Adipocyte (in vitro differentiated cells): Measurements from ENCODE around the gene NOP53.
"Not testable (repeated sequence)": the region's sequence is repeated elsewhere in the genome, so short reads cannot be mapped to it uniquely, and the experiment has no call there.

ENCODE experiments used
- DNase-seq: peaks from one replicate; pipeline ENCODE4 v3.0.0-alpha.2; 2015; ENCODE audit warnings: low read depth
- H3K27me3 ChIP-seq: replicated peaks from 2 replicates; pipeline ENCODE4 v1.7.0; 2013; ENCODE audit warnings: mild to moderate bottlenecking, low read length, moderate library complexity; ENCODE audit not compliant: control insufficient read depth, insufficient read depth
- H3K36me3 ChIP-seq: 2 replicates; pipeline ENCODE4 v1.7.0; 2013; ENCODE audit warnings: low read length, mild to moderate bottlenecking, moderate library complexity; ENCODE audit not compliant: control insufficient read depth, insufficient read depth, severe bottlenecking
- H3K4me1 ChIP-seq: 2 replicates; pipeline ENCODE4 v1.7.0; 2013; ENCODE audit warnings: mild to moderate bottlenecking, low read length, moderate library complexity; ENCODE audit not compliant: control insufficient read depth, insufficient read depth
- H3K4me3 ChIP-seq: 2 replicates; pipeline ENCODE4 v1.7.0; 2013; ENCODE audit warnings: mild to moderate bottlenecking, low read length, moderate library complexity
- H3K9ac ChIP-seq: 2 replicates; pipeline ENCODE4 v1.7.0; 2013; ENCODE audit warnings: mild to moderate bottlenecking, low read length, moderate library complexity
- H3K9me3 ChIP-seq: 2 replicates; pipeline ENCODE4 v1.7.0; 2013; ENCODE audit warnings: mild to moderate bottlenecking, low read length, moderate library complexity; ENCODE audit not compliant: control insufficient read depth

NOP53 gene

GRCh38 chr19:47704656-47705055 lies 40.7 kb upstream of the NOP53 start:
- no peaks in the 10 kb centered on the region for H3K4me1 ChIP-seq

GRCh38 chr19:47707135-47707925 lies 38.0 kb upstream of the NOP53 start:
- Histone ChIP-seq H3K9me3 (no peaks in the 10 kb centered on the region), H3K27me3 (no peaks in the 10 kb centered on the region), H3K36me3 (peaks cover 3% of the 10 kb centered on the region), H3K4me3 (no peak overlapping the region), H3K9ac (no peak overlapping the region), H3K4me1 (no peaks in the 10 kb centered on the region)
- peak; percentile 91 for DNase-seq

More at GRCh38 chr19:47704656-47705055, 40.7 kb upstream of the NOP53 start:
- Histone ChIP-seq H3K9me3 (no peaks in the 10 kb centered on the region), H3K27me3 (no peaks in the 10 kb centered on the region), H3K4me3 (no peak overlapping the region), H3K9ac (no peak overlapping the region), H3K36me3 (peaks cover 20% of the 10 kb centered on the region)
- DNase-seq: no peak

GRCh38 chr19:47711652-47712242 lies 33.6 kb upstream of the NOP53 start:
- Histone ChIP-seq H3K4me3 (no peak overlapping the region), H3K9ac (no peak overlapping the region), H3K27me3 (no peaks in the 10 kb centered on the region), H3K36me3 (peaks cover 9% of the 10 kb centered on the region), H3K9me3 (no peaks in the 10 kb centered on the region), H3K4me1 (peaks cover 21% of the 10 kb centered on the region)
- no peak for DNase-seq

- no peaks in the 10 kb centered on the region for H3K27me3 ChIP-seq
- peak within 1 kb of the TSS; percentile 89 for H3K4me3 ChIP-seq
- H3K9me3 ChIP-seq: no peaks in the 10 kb centered on the region
- H3K4me1 ChIP-seq: peaks cover 36% of the 10 kb centered on the region
- H3K36me3 ChIP-seq: peaks cover 19% of the 10 kb centered on the region
- peak within 1 kb of the TSS; percentile 99 for H3K9ac ChIP-seq
- DNase-seq: peak; percentile 95
Measured at GRCh38 chr19:47713046-47714021, 32.0 kb upstream of the NOP53 start, which contains the start of gene EHD2. EHD2 (plus strand) TSS chr19:47713422; CDS start chr19:47716613, 3,191 bp downstream.

GRCh38 chr19:47714339-47714738 lies 31.0 kb upstream of the NOP53 start:
- Histone ChIP-seq H3K27me3 (no peaks in the 10 kb centered on the region), H3K36me3 (peaks cover 20% of the 10 kb centered on the region), H3K9ac (peak overlapping the region; percentile 99), H3K4me1 (peaks cover 40% of the 10 kb centered on the region), H3K9me3 (no peaks in the 10 kb centered on the region), H3K4me3 (peak overlapping the region; percentile 89)
- peak; percentile 24 for DNase-seq

- peak overlapping the region; percentile 89 for H3K4me3 ChIP-seq
Measured at GRCh38 chr19:47714855-47715254, 30.5 kb upstream of the NOP53 start.

GRCh38 chr19:47716270-47716937 lies 28.9 kb upstream of the NOP53 start:
- Histone ChIP-seq H3K9ac (peak overlapping the region; percentile 91), H3K36me3 (peaks cover 20% of the 10 kb centered on the region), H3K4me1 (peaks cover 55% of the 10 kb centered on the region), H3K9me3 (no peaks in the 10 kb centered on the region), H3K4me3 (peak overlapping the region; percentile 72), H3K27me3 (no peaks in the 10 kb centered on the region)
- DNase-seq: no peak

More at GRCh38 chr19:47714855-47715254, 30.5 kb upstream of the NOP53 start:
- peak overlapping the region; percentile 99 for H3K9ac ChIP-seq
- H3K36me3 ChIP-seq: peaks cover 20% of the 10 kb centered on the region
- H3K27me3 ChIP-seq, H3K9me3 ChIP-seq, DNase-seq: not testable (repeated sequence)
- peaks cover 43% of the 10 kb centered on the region for H3K4me1 ChIP-seq

- not testable (repeated sequence) for H3K27me3 ChIP-seq, DNase-seq, H3K9me3 ChIP-seq
- H3K9ac ChIP-seq: peak overlapping the region; percentile 91
- H3K4me1 ChIP-seq: peaks cover 72% of the 10 kb centered on the region
- H3K4me3 ChIP-seq: peak overlapping the region; percentile 18
- H3K36me3 ChIP-seq: peaks cover 20% of the 10 kb centered on the region
Measured at GRCh38 chr19:47718415-47719046, 26.8 kb upstream of the NOP53 start.

GRCh38 chr19:47719047-47719859 lies 26.1 kb upstream of the NOP53 start:
- H3K4me3 ChIP-seq: peak overlapping the region; percentile 79
- peak; percentile 98 for DNase-seq
- peaks cover 77% of the 10 kb centered on the region for H3K4me1 ChIP-seq
- no peaks in the 10 kb centered on the region for H3K9me3 ChIP-seq
- peak overlapping the region; percentile 91 for H3K9ac ChIP-seq
- H3K27me3 ChIP-seq: no peaks in the 10 kb centered on the region
- H3K36me3 ChIP-seq: peaks cover 20% of the 10 kb centered on the region
